Kidney (tissue), 14 donors: Measurements from ENCODE around the gene ASTN2. TPM values are rescaled to one million over a fixed set of nuclear protein-coding genes. Genes with fewer than 3 reads are reported as not detected.

ENCODE experiments used
- DNase-seq, 5 donors: peaks; one replicate each; pipeline ENCODE4 v3.0.0-alpha.2; 2013 to 2020
- FAIRE-seq: peaks from 2 replicates; lab custom pipeline; 2012; peaks lifted over from hg19 to GRCh38; lab: Jason Lieb, UNC
- H3K27ac ChIP-seq, 2 donors: one replicate each; pipeline ENCODE4 v1.7.0; 2013; ENCODE audit warnings: low read depth in 2 of 2, low read length in 2 of 2, inconsistent platforms in 1 of 2
- H3K27me3 ChIP-seq: one replicate; pipeline ENCODE4 v1.7.1; 2013; ENCODE audit warnings: low read length, inconsistent platforms; ENCODE audit not compliant: control insufficient read depth, insufficient read depth
- H3K36me3 ChIP-seq, 3 donors: one replicate each; pipeline versions ENCODE4 v1.7.0 to v1.7.1; 2013; ENCODE audit warnings: low read length in 3 of 3, control low read depth in 1 of 3, inconsistent platforms in 1 of 3; ENCODE audit not compliant: insufficient read depth in 3 of 3, control insufficient read depth in 2 of 3
- H3K4me1 ChIP-seq, 3 donors: one replicate each; pipeline versions ENCODE4 v1.7.0 to v1.7.1; 2013; ENCODE audit warnings: low read length in 3 of 3, inconsistent platforms in 1 of 3, low read depth in 1 of 3; ENCODE audit not compliant: control insufficient read depth in 2 of 3, insufficient read depth in 2 of 3
- H3K4me3 ChIP-seq, 3 donors: one replicate each; pipeline versions ENCODE4 v1.7.0 to v1.8.1; 2013; ENCODE audit warnings: low read length in 3 of 3, control low read depth in 1 of 3, inconsistent platforms in 1 of 3
- H3K9ac ChIP-seq, 3 donors: one replicate each; pipeline versions ENCODE4 v1.7.0 to v1.7.1; 2013; ENCODE audit warnings: low read length in 3 of 3, control low read depth in 1 of 3, inconsistent platforms in 1 of 3
- H3K9me3 ChIP-seq, 3 donors: one replicate each; pipeline versions ENCODE4 v1.7.0 to v1.7.1; 2013; ENCODE audit warnings: low read length in 3 of 3, control low read depth in 1 of 3, inconsistent platforms in 1 of 3; ENCODE audit not compliant: control insufficient read depth in 2 of 3, insufficient read depth in 1 of 3
- intact Hi-C: fragments of 100-400 bp; cut with DNase I; formaldehyde crosslinking; loops from one replicate; pipeline ENCODE4 v1.11.1; 2022
- polyA plus RNA-seq: library from polyadenylated mRNA; stranded (reverse); fragments of 350-450 nt; fragmentation: Illumina TruSeq; extraction: RNeasy Lipid Tissue Mini Kit (QIAGEN cat#74804); gene quantifications from one replicate; pipeline ENCODE4 v1.2.3, GENCODE V29; 2014; ENCODE audit warnings: low read depth, low replicate concordance; ENCODE audit not compliant: insufficient read depth
- total RNA-seq: library from RNA; stranded (reverse); fragmentation: NEBNext Ultra II Directional; extraction: Animal tissue kit (Norgen Biotek cat#: 25700); gene quantifications from one replicate; pipeline ENCODE4 v1.2.1, GENCODE V29; 2021
- TF ChIP-seq, protein P1 (sequence below): IDR thresholded peaks from 3 replicates; pipeline ENCODE4 v1.5.1; 2012; ENCODE audit warnings: mild to moderate bottlenecking, moderate library complexity, borderline replicate concordance; ENCODE audit not compliant: insufficient read depth; ENCODE audit errors: extremely low read depth
- donor health status: control.
- donor health status: control.
- donor health status: control.
- donor health status: control.
- donor health status: control.
- donor health status: DM: yes; HTN: yes; CAD: no.
- donor health status: Normal renal cell carcinoma (clear cell type).

The ASTN2 gene
- total and polyA plus RNA-seq, 2 donors from 2014 or later: 7.6 to 11.5 TPM

DNA sequence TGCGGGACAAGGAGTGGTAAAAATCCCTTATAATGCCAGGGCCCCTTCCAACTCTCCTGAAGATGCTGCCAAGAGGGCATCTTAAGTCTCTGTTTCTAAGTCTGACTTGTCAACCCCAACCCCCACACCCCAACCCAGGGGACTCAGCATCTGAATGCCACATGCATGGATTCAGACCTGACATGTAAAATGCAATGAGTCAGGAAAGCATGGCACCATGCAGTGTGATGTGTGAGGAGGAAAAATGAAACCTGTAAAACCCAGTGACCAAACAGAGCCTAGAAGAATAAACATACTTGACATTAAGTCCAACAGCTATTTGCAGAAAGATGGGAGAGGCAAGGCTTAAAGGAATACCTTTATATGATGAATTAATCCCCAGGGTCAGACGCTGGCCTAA is 112.4 kb downstream of the ASTN2 start:
- H3K27me3 ChIP-seq: no peaks in the 10 kb centered on the region
- no peaks in the 10 kb centered on the region for H3K9me3 ChIP-seq
- H3K27ac ChIP-seq: no peak overlapping the region
- intact Hi-C loops: no loop called here
- DNase-seq (no peak), FAIRE-seq (no peak)
- TF ChIP-seq, protein P1, sequence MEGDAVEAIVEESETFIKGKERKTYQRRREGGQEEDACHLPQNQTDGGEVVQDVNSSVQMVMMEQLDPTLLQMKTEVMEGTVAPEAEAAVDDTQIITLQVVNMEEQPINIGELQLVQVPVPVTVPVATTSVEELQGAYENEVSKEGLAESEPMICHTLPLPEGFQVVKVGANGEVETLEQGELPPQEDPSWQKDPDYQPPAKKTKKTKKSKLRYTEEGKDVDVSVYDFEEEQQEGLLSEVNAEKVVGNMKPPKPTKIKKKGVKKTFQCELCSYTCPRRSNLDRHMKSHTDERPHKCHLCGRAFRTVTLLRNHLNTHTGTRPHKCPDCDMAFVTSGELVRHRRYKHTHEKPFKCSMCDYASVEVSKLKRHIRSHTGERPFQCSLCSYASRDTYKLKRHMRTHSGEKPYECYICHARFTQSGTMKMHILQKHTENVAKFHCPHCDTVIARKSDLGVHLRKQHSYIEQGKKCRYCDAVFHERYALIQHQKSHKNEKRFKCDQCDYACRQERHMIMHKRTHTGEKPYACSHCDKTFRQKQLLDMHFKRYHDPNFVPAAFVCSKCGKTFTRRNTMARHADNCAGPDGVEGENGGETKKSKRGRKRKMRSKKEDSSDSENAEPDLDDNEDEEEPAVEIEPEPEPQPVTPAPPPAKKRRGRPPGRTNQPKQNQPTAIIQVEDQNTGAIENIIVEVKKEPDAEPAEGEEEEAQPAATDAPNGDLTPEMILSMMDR: no peak
- no peaks in the 10 kb centered on the region for H3K36me3 ChIP-seq
- no peaks in the 10 kb centered on the region for H3K4me1 ChIP-seq
- no peak overlapping the region for H3K9ac ChIP-seq
- H3K4me3 ChIP-seq: no peak overlapping the region

DNA sequence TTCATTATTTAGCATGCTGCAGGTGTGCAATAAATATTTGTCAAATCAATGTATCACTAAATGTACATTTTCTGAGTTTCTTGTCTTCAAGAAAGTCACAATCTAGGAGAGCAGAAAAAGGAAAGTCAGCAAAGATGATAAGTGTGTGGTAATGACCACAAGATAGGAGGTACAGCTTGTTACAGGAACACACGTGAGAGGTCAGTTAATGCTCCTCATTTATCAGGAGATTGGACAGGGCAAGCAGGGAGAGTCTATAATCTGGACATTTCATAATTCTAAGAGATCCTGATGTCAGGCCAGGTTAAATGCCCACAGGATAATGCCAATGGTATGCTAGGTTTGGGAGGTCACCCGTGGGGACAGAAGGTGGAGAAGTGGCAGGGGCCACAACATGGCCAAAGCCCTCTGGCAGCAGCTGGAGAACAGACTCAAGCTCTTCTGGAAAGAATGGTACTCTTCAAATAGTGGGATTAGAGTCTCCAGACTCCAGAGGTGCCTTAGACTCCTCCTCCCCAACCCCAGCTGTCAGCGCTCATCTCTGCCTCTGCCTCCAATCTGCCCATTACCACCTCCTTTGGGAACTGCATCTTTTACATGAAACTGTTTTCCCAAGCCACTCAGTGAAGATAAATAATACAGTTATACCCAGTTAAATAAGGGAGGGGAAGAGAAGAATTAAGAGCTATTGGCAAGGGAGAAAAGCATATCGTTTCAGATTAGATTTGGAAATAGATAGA is 114.3 kb downstream of the ASTN2 start:
- H3K27ac ChIP-seq: no peak overlapping the region
- H3K9me3 ChIP-seq: no peaks in the 10 kb centered on the region
- no peaks in the 10 kb centered on the region for H3K36me3 ChIP-seq
- H3K4me1 ChIP-seq: no peaks in the 10 kb centered on the region
- intact Hi-C loops: no loop called here
- no peak for DNase-seq
- no peak overlapping the region for H3K4me3 ChIP-seq
- no peak overlapping the region for H3K9ac ChIP-seq
- no peak for FAIRE-seq
- TF ChIP-seq, protein P1: no peak
- H3K27me3 ChIP-seq: no peaks in the 10 kb centered on the region

DNA sequence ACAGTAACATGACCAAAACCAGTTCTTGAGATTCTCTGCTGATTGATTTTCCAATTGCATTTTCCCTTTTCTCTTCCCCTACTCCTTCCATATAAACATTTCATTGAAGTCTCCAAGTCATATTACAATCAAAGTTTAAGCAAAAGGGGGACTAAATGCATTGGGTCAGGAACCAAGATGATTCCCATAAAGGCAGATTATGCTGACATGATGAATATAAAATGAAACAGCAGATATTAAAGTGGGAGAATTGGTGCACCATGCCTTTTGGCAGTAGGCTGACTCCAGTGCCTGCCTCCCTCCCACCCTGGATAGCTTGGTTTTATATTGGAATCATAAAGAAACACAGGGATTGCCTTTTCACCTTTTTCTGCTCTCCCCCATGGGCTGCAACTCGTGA is 118.4 kb downstream of the ASTN2 start:
- no peaks in the 10 kb centered on the region for H3K9me3 ChIP-seq
- H3K4me3 ChIP-seq: no peak overlapping the region
- H3K27me3 ChIP-seq: no peaks in the 10 kb centered on the region
- H3K36me3 ChIP-seq: no peaks in the 10 kb centered on the region
- no peak overlapping the region for H3K27ac ChIP-seq
- no peak for FAIRE-seq
- no peaks in the 10 kb centered on the region for H3K4me1 ChIP-seq
- TF ChIP-seq, protein P1: no peak
- intact Hi-C loops: no loop called here
- DNase-seq: no peak
- no peak overlapping the region for H3K9ac ChIP-seq
